Fibroblast of lung (primary cell): ENCODE results near the gene UVRAG. TPM values are rescaled to one million over a fixed set of nuclear protein-coding genes. Genes with fewer than 3 reads are reported as not detected.

ENCODE experiments used
- DNase-seq, 2 donors: peaks; one replicate each; pipeline versions ENCODE4 v3.0.0 to v3.0.0-alpha.2; 2010; ENCODE audit warnings: low read depth in 2 of 2
- H2AFZ ChIP-seq: 2 replicates; pipeline ENCODE4 v1.5.1; 2012; ENCODE audit warnings: low read length, control low read depth, inconsistent platforms
- H3K27ac ChIP-seq: 2 replicates; pipeline ENCODE4 v1.5.1; 2011; ENCODE audit warnings: low read length, control low read depth; ENCODE audit not compliant: insufficient read depth
- H3K27me3 ChIP-seq: 2 replicates; pipeline ENCODE4 v1.5.1; 2011; ENCODE audit warnings: mild to moderate bottlenecking, low read length; ENCODE audit not compliant: control insufficient read depth, insufficient read depth
- H3K36me3 ChIP-seq: 2 replicates; pipeline ENCODE4 v1.5.1; 2011; ENCODE audit warnings: low read length; ENCODE audit not compliant: control insufficient read depth, insufficient read depth
- H3K4me1 ChIP-seq: 2 replicates; pipeline ENCODE4 v1.5.1; 2011; ENCODE audit warnings: low read length; ENCODE audit not compliant: control insufficient read depth, insufficient read depth; ENCODE audit errors: extremely low read depth
- H3K4me2 ChIP-seq: 2 replicates; pipeline ENCODE4 v1.5.1; 2011; ENCODE audit warnings: low read length, control low read depth; ENCODE audit not compliant: insufficient read depth; ENCODE audit errors: extremely low read depth
- H3K4me3 ChIP-seq, 4 experiments: fragments of 200-600 bp in 1 of 4; sonication (generic) in 1 of 4; replicated peaks in 1 of 4; 2 replicates each; pipeline ENCODE4 v1.5.1; 2011 to 2016; ENCODE audit warnings: low read length in 4 of 4, low read depth in 3 of 4, mild to moderate bottlenecking in 3 of 4, control low read depth in 2 of 4, inconsistent platforms in 1 of 4, mixed read lengths in 1 of 4; ENCODE audit not compliant: insufficient read depth in 1 of 4; ENCODE audit errors: control extremely low read depth in 1 of 4
- H3K79me2 ChIP-seq: 2 replicates; pipeline ENCODE4 v1.5.1; 2012; ENCODE audit warnings: mild to moderate bottlenecking, low read length, inconsistent platforms; ENCODE audit not compliant: control insufficient read depth, insufficient read depth
- H3K9ac ChIP-seq: 2 replicates; pipeline ENCODE4 v1.5.1; 2011; ENCODE audit warnings: mild to moderate bottlenecking, low read length, control low read depth; ENCODE audit not compliant: insufficient read depth
- H3K9me3 ChIP-seq: 2 replicates; pipeline ENCODE4 v1.5.1; 2012; ENCODE audit warnings: low read depth, low read length; ENCODE audit not compliant: control insufficient read depth, insufficient read depth
- H4K20me1 ChIP-seq: 2 replicates; pipeline ENCODE4 v1.5.1; 2011; ENCODE audit warnings: low read length; ENCODE audit not compliant: control insufficient read depth, insufficient read depth; ENCODE audit errors: extremely low read depth
- EZH2 ChIP-seq: IDR thresholded peaks from 2 replicates; pipeline ENCODE4 v1.5.1; 2012; ENCODE audit warnings: low read length, control low read depth, mild to moderate bottlenecking; ENCODE audit errors: missing control alignments
- polyA minus RNA-seq: library from RNA; depleted of rRNA, polyadenylated mRNA; stranded (reverse); fragments of >200 nt; gene quantifications from 2 replicates; pipeline ENCODE4 v1.2.3, GENCODE V29; 2011; ENCODE audit warnings: low replicate concordance
- polyA plus RNA-seq, 2 donors: library from polyadenylated mRNA; depleted of rRNA in 1 of 2; stranded (reverse) in 1 of 2; unstranded in 1 of 2; fragments of >200 nt; gene quantifications; 2 replicates each; pipeline ENCODE4 v1.2.1, GENCODE V29; 2011 to 2012; ENCODE audit warnings: missing spikeins in 1 of 2
- total RNA-seq: library from RNA; depleted of rRNA; stranded (reverse); fragments of >200 nt; gene quantifications from 2 replicates; pipeline ENCODE4 v1.2.1, GENCODE V29; 2014
- TF ChIP-seq, protein P1 (sequence below), 2 donors: IDR thresholded peaks in 1 of 2; conservative IDR thresholded peaks in 1 of 2; 1 replicate in 1 of 2; 2 replicates in 1 of 2; pipeline ENCODE4 v1.5.1; 2011 to 2012; ENCODE audit warnings: low read length in 2 of 2, control low read depth in 1 of 2, inconsistent platforms in 1 of 2, low read depth in 1 of 2, mild to moderate bottlenecking in 1 of 2

UVRAG gene
- total RNA-seq (19.8 and 22.1 TPM in 2 replicates), polyA plus RNA-seq (13.4 and 15.8 TPM in 2 replicates), polyA minus RNA-seq (3.9 and 15.4 TPM in 2 replicates)
- 7.9 and 8.7 TPM in 2 replicates for polyA plus RNA-seq (2012)

DNA sequence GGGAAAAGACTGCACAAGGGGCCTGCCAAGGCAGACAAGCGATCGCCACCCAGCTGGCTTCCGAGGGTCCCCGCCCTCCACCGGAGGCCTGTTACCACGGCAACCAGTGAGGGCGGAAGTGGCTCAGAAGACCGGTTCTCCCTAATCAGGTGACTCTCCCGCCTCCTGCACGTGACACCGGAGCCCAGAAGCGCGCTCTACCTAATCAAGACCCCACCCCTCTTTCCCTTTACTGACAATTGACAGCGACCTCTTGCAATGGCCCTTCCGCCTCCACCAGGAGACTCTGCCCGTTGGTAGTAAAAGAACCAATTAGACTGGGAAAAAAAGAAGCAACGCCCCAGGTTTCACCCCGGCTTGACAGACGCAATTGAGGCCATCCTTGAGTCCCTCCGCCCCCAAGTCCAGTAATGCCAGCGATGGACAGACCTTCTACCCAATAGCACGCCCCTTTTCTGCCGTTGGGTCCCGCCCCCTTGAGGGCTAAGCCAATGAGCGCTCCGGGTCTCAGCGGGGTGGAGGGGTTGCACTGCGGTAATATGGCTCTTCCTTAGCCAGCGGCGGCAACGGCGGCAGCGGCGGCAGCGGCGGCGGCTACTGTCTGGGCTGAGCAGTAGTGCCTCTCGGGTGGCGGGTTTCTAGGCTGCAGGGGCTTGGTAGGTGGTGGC, at the start of gene UVRAG:
Gene UVRAG, plus strand, starts transcription at position 534 of the 668 bp plus-strand sequence. CDS start 198 bp downstream, outside the sequence.
- H3K27me3 ChIP-seq, result no peaks in the 10 kb centered on the region
- peak; percentile 99 to 100 for DNase-seq
- peak within 1 kb of the TSS; percentile 87 for H3K9ac ChIP-seq
- peak within 1 kb of the TSS; percentile 78 to 94 (median 92) for H3K4me3 ChIP-seq
- H3K36me3 ChIP-seq, result no peaks in the 10 kb centered on the region
- H4K20me1 ChIP-seq, result no peaks in the 10 kb centered on the region
- peaks cover 14% of the 10 kb centered on the region for H3K79me2 ChIP-seq
- peak within 1 kb of the TSS; percentile 83 for H3K27ac ChIP-seq
- no peaks in the 10 kb centered on the region for H3K9me3 ChIP-seq
- TF ChIP-seq, protein P1, sequence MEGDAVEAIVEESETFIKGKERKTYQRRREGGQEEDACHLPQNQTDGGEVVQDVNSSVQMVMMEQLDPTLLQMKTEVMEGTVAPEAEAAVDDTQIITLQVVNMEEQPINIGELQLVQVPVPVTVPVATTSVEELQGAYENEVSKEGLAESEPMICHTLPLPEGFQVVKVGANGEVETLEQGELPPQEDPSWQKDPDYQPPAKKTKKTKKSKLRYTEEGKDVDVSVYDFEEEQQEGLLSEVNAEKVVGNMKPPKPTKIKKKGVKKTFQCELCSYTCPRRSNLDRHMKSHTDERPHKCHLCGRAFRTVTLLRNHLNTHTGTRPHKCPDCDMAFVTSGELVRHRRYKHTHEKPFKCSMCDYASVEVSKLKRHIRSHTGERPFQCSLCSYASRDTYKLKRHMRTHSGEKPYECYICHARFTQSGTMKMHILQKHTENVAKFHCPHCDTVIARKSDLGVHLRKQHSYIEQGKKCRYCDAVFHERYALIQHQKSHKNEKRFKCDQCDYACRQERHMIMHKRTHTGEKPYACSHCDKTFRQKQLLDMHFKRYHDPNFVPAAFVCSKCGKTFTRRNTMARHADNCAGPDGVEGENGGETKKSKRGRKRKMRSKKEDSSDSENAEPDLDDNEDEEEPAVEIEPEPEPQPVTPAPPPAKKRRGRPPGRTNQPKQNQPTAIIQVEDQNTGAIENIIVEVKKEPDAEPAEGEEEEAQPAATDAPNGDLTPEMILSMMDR (conservative IDR thresholded peaks at IDR 0.05 in 1 of 2, IDR thresholded peaks at IDR 0.05 in 1 of 2; ENCODE audit: low read depth in 1 of 2, low read length in 2 of 2), result peak in 1 of 2 donors; percentile 3
- TF ChIP-seq EZH2, result no peak
- H2AFZ ChIP-seq, result peak within 1 kb of the TSS; percentile 95
- H3K4me2 ChIP-seq, result peak within 1 kb of the TSS; percentile 94
- peaks cover 8% of the 10 kb centered on the region for H3K4me1 ChIP-seq

DNA sequence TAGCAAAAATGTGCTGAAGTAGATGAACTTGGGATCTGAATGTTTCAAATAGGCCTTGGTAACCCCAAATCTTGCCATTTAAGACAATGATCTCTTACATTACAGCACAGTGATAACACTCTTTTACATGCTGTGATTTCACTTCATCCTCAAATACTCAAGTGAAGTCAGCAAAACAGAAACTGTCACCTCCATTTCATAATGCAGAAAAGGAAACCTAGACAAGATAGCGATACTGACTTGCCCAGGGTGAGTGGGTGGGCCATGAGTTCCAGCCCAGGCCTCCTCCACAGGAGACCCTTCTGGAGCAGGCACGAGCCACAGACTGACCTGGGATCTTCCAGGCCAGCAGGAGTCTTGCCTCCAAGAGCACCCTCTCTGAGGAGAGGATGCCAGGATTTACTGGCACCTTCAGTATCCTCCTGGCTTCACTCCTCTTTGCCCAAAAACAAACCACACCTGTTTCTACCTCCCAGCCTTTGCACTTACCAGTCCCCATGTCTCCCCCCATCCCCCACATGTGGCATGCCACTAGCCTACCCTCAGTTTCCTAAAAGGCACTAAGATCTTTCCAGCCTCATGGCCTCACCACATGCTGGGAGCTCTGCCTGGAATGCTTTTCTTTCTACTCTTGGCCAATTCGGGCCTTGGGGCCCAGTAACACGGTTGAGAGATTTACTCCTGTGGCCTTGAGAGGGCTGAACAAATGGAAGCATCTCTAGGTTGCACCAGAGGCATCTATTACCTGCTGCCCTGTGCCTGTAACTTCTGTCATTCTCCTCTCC, 48.4 kb upstream of the UVRAG start:
- no peaks in the 10 kb centered on the region for H3K36me3 ChIP-seq
- no peak overlapping the region for H3K27ac ChIP-seq
- TF ChIP-seq, protein P1 (conservative IDR thresholded peaks at IDR 0.05 in 1 of 2, IDR thresholded peaks at IDR 0.05 in 1 of 2; ENCODE audit: low read depth in 1 of 2, low read length in 2 of 2), result no peak
- TF ChIP-seq EZH2, result no peak

DNA sequence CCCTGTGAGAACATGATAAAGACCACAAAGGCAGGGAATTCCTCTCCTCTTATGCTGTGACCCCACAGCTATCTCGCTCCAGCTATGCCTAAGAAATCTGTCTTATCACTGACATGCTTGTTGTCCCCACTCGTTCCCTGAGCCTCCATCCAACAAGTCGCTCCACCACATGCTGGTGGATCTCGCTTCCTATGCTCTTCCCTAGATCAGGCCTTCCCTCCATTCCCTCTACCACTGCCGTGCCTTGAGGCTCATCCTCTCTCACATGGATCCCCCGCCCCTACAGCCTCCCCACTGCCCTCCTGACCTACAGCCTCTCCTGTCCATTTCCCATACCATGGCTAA, 47.8 kb upstream of the UVRAG start:
- no peak overlapping the region for H3K4me3 ChIP-seq
- H3K27ac ChIP-seq, result no peak overlapping the region
- TF ChIP-seq, protein P1 (conservative IDR thresholded peaks at IDR 0.05 in 1 of 2, IDR thresholded peaks at IDR 0.05 in 1 of 2; ENCODE audit: low read depth in 1 of 2, low read length in 2 of 2), result no peak
- no peak for TF ChIP-seq EZH2
- H3K9ac ChIP-seq, result no peak overlapping the region
- DNase-seq, result no peak
- no peaks in the 10 kb centered on the region for H3K36me3 ChIP-seq
- no peaks in the 10 kb centered on the region for H4K20me1 ChIP-seq
- H3K4me2 ChIP-seq, result no peak overlapping the region
- no peaks in the 10 kb centered on the region for H3K79me2 ChIP-seq
- H3K9me3 ChIP-seq, result no peaks in the 10 kb centered on the region
- no peaks in the 10 kb centered on the region for H3K4me1 ChIP-seq
- no peak overlapping the region for H2AFZ ChIP-seq
- peaks cover 36% of the 10 kb centered on the region for H3K27me3 ChIP-seq

More for the DNA sequence above, 48.4 kb upstream of the UVRAG start:
- no peaks in the 10 kb centered on the region for H3K4me1 ChIP-seq
- H3K4me2 ChIP-seq, result no peak overlapping the region
- H3K4me3 ChIP-seq, result no peak overlapping the region
- DNase-seq, result no peak
- peaks cover 36% of the 10 kb centered on the region for H3K27me3 ChIP-seq
- no peak overlapping the region for H3K9ac ChIP-seq
- H3K9me3 ChIP-seq, result no peaks in the 10 kb centered on the region
- H2AFZ ChIP-seq, result no peak overlapping the region
- no peaks in the 10 kb centered on the region for H4K20me1 ChIP-seq
- H3K79me2 ChIP-seq, result no peaks in the 10 kb centered on the region
